Measurements from ENCODE around the gene DIAPH3. TPM values are rescaled to one million over a fixed set of nuclear protein-coding genes. Genes with fewer than 3 reads are reported as not detected.

DIAPH3 gene
- polyA plus RNA-seq, 3 donors: 0.04 to 0.09 TPM; not detected in 1

DNA sequence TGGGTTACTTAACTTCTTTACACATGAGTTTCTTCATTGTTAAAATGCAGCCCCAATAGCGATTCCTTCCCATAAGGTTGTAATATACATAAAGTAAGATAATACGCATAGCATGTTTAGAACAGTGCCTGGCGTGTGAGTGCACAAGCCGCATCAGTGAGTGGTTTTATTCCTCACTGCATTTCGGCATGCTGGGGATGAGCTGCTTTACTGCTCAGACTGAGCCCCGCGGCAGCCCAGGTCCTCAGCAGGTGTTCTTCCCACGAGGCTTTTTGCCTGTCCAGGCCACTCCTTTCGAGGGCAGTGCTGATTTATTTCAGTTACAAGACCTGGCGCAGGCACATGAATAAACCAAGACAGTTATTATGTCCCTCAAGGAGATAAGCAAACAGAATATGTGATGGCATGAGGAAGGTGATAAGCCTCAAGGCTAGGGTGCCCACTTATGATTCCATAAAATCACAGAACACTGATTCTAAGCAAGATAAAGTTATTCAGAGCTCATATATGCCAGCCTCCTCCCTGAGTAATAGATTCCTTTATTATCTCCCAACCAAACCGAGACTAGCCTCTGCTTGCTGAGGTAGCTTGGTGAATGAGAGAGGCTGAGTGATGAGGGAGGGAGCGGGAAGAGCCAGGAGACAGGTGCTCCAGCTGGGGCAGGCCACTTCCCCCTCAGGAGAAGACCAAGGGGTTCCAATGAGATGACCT lies 505.5 kb downstream of the DIAPH3 start:
- H3K4me2 ChIP-seq (replicated peaks; ENCODE audit: extremely low read depth, low read length, poor library complexity, severe bottlenecking): no peak overlapping the region
- H3K27me3 ChIP-seq (ENCODE audit: control insufficient read depth in 2 of 2, insufficient read depth in 2 of 2, low read length in 2 of 2): no peaks in the 10 kb centered on the region
- H3K4me3 Mint-ChIP-seq: no peak overlapping the region
- no peak for DNase-seq
- H3K27ac Mint-ChIP-seq: peak overlapping the region in 1 of 7 donors; percentile 54
- H3K4me3 ChIP-seq (replicated peaks in 1 of 3; ENCODE audit: low read depth in 2 of 3, low read length in 3 of 3): no peak overlapping the region
- no peak overlapping the region for H3K27ac ChIP-seq (ENCODE audit: low read depth in 1 of 2, low read length in 2 of 2)
- no peaks in the 10 kb centered on the region for H3K4me1 ChIP-seq (ENCODE audit: control insufficient read depth in 1 of 2, insufficient read depth in 2 of 2, low read length in 2 of 2)
- TF ChIP-seq, protein P1, sequence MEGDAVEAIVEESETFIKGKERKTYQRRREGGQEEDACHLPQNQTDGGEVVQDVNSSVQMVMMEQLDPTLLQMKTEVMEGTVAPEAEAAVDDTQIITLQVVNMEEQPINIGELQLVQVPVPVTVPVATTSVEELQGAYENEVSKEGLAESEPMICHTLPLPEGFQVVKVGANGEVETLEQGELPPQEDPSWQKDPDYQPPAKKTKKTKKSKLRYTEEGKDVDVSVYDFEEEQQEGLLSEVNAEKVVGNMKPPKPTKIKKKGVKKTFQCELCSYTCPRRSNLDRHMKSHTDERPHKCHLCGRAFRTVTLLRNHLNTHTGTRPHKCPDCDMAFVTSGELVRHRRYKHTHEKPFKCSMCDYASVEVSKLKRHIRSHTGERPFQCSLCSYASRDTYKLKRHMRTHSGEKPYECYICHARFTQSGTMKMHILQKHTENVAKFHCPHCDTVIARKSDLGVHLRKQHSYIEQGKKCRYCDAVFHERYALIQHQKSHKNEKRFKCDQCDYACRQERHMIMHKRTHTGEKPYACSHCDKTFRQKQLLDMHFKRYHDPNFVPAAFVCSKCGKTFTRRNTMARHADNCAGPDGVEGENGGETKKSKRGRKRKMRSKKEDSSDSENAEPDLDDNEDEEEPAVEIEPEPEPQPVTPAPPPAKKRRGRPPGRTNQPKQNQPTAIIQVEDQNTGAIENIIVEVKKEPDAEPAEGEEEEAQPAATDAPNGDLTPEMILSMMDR (IDR thresholded peaks at IDR 0.05): no peak
- no peaks in the 10 kb centered on the region for H3K79me2 ChIP-seq (ENCODE audit: insufficient read depth, low read length)
- H3K9me3 ChIP-seq (replicated peaks in 1 of 2; ENCODE audit: control insufficient read depth in 1 of 2, insufficient read depth in 1 of 2, low read length in 2 of 2): no peaks in the 10 kb centered on the region
- H3K27me3 Mint-ChIP-seq (ENCODE audit: low read depth in 3 of 3): peaks cover 0 to 4% (median 1%) of the 10 kb centered on the region in 3 donors
- H2AFZ ChIP-seq (ENCODE audit: insufficient read depth, low read depth, low read length, poor library complexity, severe bottlenecking): no peak overlapping the region
- intact Hi-C loops (cut with micrococcal nuclease): no loop called here
- no peak overlapping the region for H3K9ac ChIP-seq (ENCODE audit: insufficient read depth, low read length, poor library complexity, severe bottlenecking)
- no peaks in the 10 kb centered on the region for H4K20me1 ChIP-seq (ENCODE audit: insufficient read depth, low read length)
- peaks cover 0 to 4% (median 2%) of the 10 kb centered on the region in 7 donors for H3K9me3 Mint-ChIP-seq
- no peaks in the 10 kb centered on the region for H3K36me3 ChIP-seq (replicated peaks in 1 of 2; ENCODE audit: control insufficient read depth in 1 of 2, insufficient read depth in 2 of 2, low read length in 2 of 2)
- no peaks in the 10 kb centered on the region for H3K4me1 Mint-ChIP-seq
- WGBS (ENCODE audit: insufficient coverage): 94% methylated on average over 8 of the region's 12 CpGs
- no peaks in the 10 kb centered on the region for H3K36me3 Mint-ChIP-seq

DNA sequence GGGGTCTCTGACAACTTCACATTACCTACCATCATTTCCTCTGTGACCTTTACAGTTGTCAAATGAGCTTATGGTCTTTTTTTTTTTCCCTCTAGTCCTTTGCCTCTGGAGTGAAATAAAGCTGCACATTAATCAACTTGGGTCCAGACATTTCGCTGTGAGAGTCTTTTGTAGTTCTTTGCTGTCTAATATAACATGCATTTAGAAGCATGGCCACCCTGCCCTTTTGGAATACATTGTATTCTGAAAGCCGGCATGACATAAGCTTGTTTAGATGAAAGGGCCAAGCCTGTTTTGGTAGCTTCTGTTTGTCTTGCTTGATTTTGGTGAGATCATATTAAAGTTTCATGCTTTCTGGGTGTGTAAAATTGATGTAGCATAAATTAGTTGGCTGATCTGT lies 509.8 kb downstream of the DIAPH3 start:
- H3K4me3 Mint-ChIP-seq: no peak overlapping the region
- H3K4me1 Mint-ChIP-seq: no peaks in the 10 kb centered on the region

More for the DNA sequence above, 509.8 kb downstream of the DIAPH3 start:
- Mint-ChIP-seq H3K36me3 (no peaks in the 10 kb centered on the region), H3K9me3 (peaks cover 0 to 4% (median 2%) of the 10 kb centered on the region in 7 donors), H3K27me3 (ENCODE audit: low read depth in 3 of 3) (peaks cover 0 to 6% (median 1%) of the 10 kb centered on the region in 3 donors), H3K27ac (no peak overlapping the region)
- intact Hi-C loops (cut with micrococcal nuclease): no loop called here
- no peak overlapping the region for H2AFZ ChIP-seq (ENCODE audit: insufficient read depth, low read depth, low read length, poor library complexity, severe bottlenecking)
- H3K9ac ChIP-seq (ENCODE audit: insufficient read depth, low read length, poor library complexity, severe bottlenecking): no peak overlapping the region
- no peaks in the 10 kb centered on the region for H3K79me2 ChIP-seq (ENCODE audit: insufficient read depth, low read length)
- H3K4me1 ChIP-seq (ENCODE audit: control insufficient read depth in 1 of 2, insufficient read depth in 2 of 2, low read length in 2 of 2): no peaks in the 10 kb centered on the region
- WGBS (ENCODE audit: insufficient coverage): 100% methylated on average over 1 of the region's 2 CpGs
- no peak for DNase-seq
- H4K20me1 ChIP-seq (ENCODE audit: insufficient read depth, low read length): no peaks in the 10 kb centered on the region
- H3K27me3 ChIP-seq (ENCODE audit: control insufficient read depth in 2 of 2, insufficient read depth in 2 of 2, low read length in 2 of 2): peaks cover 0 to 2% of the 10 kb centered on the region in 2 donors
- H3K27ac ChIP-seq (ENCODE audit: low read depth in 1 of 2, low read length in 2 of 2): no peak overlapping the region
- H3K9me3 ChIP-seq (replicated peaks in 1 of 2; ENCODE audit: control insufficient read depth in 1 of 2, insufficient read depth in 1 of 2, low read length in 2 of 2): no peaks in the 10 kb centered on the region
- H3K4me3 ChIP-seq (replicated peaks in 1 of 3; ENCODE audit: low read depth in 2 of 3, low read length in 3 of 3): no peak overlapping the region
- TF ChIP-seq, protein P1 (IDR thresholded peaks at IDR 0.05): no peak
- H3K36me3 ChIP-seq (replicated peaks in 1 of 2; ENCODE audit: control insufficient read depth in 1 of 2, insufficient read depth in 2 of 2, low read length in 2 of 2): no peaks in the 10 kb centered on the region
- no peak overlapping the region for H3K4me2 ChIP-seq (replicated peaks; ENCODE audit: extremely low read depth, low read length, poor library complexity, severe bottlenecking)

Data from CD14-positive monocyte (primary cell).